ENCODE results near the gene SYTL3. TPM values are rescaled to one million over a fixed set of nuclear protein-coding genes. Genes with fewer than 3 reads are reported as not detected.
A peak's percentile ranks its signal among the peaks of the same experiment; 100 is the strongest.

Gene SYTL3
- total RNA-seq, 1 experiment from 2014 or later: 14.2 TPM

GRCh38 chr6:158708239-158708638 lies 58.4 kb downstream of the SYTL3 start:
- CTCF ChIA-PET: interaction anchor here (1.9 to 2.1 kb wide), 2 partner anchors 10 to 48 kb away, joined by 6 to 7 read pairs; no protein-coding TSS in a partner anchor
- DNase-seq: peak; percentile 42
- H3K27me3 Mint-ChIP-seq (ENCODE audit: unreplicated experiment): no peaks in the 10 kb centered on the region
- intact Hi-C loops (cut with micrococcal nuclease; ENCODE audit: unreplicated experiment): loop anchor here (5.0 to 10.0 kb wide), 4 partner anchors 44 to 424 kb away; no protein-coding TSS in a partner anchor
- peaks cover 69% of the 10 kb centered on the region for H3K4me1 Mint-ChIP-seq (ENCODE audit: low read depth, unreplicated experiment)
- no peaks in the 10 kb centered on the region for H3K9me3 Mint-ChIP-seq (ENCODE audit: low read depth, unreplicated experiment)
- peaks cover 19% of the 10 kb centered on the region for H3K36me3 Mint-ChIP-seq (ENCODE audit: insufficient read depth, unreplicated experiment)
- TSS peak; percentile 59 for BruUV-seq (replicated peaks)
- peak overlapping the region; percentile 75 for H3K4me3 Mint-ChIP-seq (ENCODE audit: low read depth, unreplicated experiment)
- TF ChIP-seq CTCF (IDR thresholded peaks at IDR 0.05; ENCODE audit: unreplicated experiment): no peak
- H3K27ac Mint-ChIP-seq (ENCODE audit: unreplicated experiment): peak overlapping the region; percentile 85

GRCh38 chr6:158709809-158710208 lies 60.0 kb downstream of the SYTL3 start:
- Mint-ChIP-seq H3K4me1 (ENCODE audit: low read depth, unreplicated experiment) (peaks cover 62% of the 10 kb centered on the region), H3K36me3 (ENCODE audit: insufficient read depth, unreplicated experiment) (peaks cover 13% of the 10 kb centered on the region), H3K9me3 (ENCODE audit: low read depth, unreplicated experiment) (no peaks in the 10 kb centered on the region), H3K27me3 (ENCODE audit: unreplicated experiment) (no peaks in the 10 kb centered on the region), H3K27ac (ENCODE audit: unreplicated experiment) (no peak overlapping the region), H3K4me3 (ENCODE audit: low read depth, unreplicated experiment) (no peak overlapping the region)
- no TSS peak for BruUV-seq (replicated peaks)
- no peak for DNase-seq
- no peak for TF ChIP-seq CTCF (IDR thresholded peaks at IDR 0.05; ENCODE audit: unreplicated experiment)
- CTCF ChIA-PET: interaction anchor here (2.1 kb wide), 1 partner anchor 8 kb away, joined by 7 read pairs; no protein-coding TSS in a partner anchor
- intact Hi-C loops (cut with micrococcal nuclease; ENCODE audit: unreplicated experiment): loop anchor here (5.0 to 10.0 kb wide), 4 partner anchors 42 to 422 kb away; no protein-coding TSS in a partner anchor

DNA sequence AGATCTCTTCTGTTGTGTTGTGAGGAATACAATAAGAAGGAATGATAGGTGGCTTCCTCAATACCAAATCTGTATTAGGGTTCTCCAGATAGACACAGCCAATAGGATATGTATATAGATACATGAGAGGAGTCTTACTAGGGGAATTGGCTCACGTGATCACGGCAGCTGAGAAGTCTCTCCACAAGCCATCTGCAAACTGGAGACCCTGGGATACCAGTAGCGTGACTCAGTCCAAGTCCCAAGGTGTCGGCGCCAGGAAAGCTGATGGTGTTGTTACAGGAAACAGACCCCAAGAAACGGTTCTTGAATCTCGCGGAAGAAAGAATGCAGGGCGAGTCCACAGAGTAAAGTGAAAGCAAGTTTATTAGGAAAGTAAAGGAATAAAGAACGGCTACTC lies 61.4 kb downstream of the SYTL3 start:
- CTCF ChIA-PET: no interaction called here
- peak overlapping the region; percentile 34 for H3K27ac Mint-ChIP-seq (ENCODE audit: unreplicated experiment)
- intact Hi-C loops (cut with micrococcal nuclease; ENCODE audit: unreplicated experiment): no loop called here
- peaks cover 13% of the 10 kb centered on the region for H3K36me3 Mint-ChIP-seq (ENCODE audit: insufficient read depth, unreplicated experiment)
- no peaks in the 10 kb centered on the region for H3K27me3 Mint-ChIP-seq (ENCODE audit: unreplicated experiment)
- peaks cover 59% of the 10 kb centered on the region for H3K4me1 Mint-ChIP-seq (ENCODE audit: low read depth, unreplicated experiment)
- no peak for TF ChIP-seq CTCF (IDR thresholded peaks at IDR 0.05; ENCODE audit: unreplicated experiment)
- no TSS peak for BruUV-seq (replicated peaks)
- peak; percentile 49 for DNase-seq
- H3K4me3 Mint-ChIP-seq (ENCODE audit: low read depth, unreplicated experiment): peak overlapping the region; percentile 29
- no peaks in the 10 kb centered on the region for H3K9me3 Mint-ChIP-seq (ENCODE audit: low read depth, unreplicated experiment)

DNA sequence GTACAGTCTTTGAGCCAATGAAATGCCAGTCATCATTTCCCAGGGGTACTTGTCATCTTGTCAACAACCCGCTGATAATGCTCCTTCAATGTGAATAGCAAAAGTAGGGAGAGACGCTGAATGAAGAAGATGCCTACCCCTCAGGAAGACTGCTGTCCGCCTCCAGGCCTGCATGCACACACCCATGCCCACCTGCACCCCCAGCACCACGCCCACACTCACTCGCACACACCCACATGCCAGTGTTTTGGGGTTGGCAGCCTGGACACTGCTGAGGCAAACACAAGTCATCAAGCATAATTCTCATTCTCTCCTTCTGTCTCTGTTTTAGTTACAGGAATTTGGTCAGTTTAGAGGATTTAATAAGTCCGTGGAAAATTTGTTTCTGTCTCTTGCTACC lies 63.6 kb downstream of the SYTL3 start:
- peaks cover 10% of the 10 kb centered on the region for H3K36me3 Mint-ChIP-seq (ENCODE audit: insufficient read depth, unreplicated experiment)
- H3K4me3 Mint-ChIP-seq (ENCODE audit: low read depth, unreplicated experiment): no peak overlapping the region
- no TSS peak for BruUV-seq (replicated peaks)
- intact Hi-C loops (cut with micrococcal nuclease; ENCODE audit: unreplicated experiment): no loop called here
- CTCF ChIA-PET: no interaction called here
- H3K27ac Mint-ChIP-seq (ENCODE audit: unreplicated experiment): no peak overlapping the region
- no peaks in the 10 kb centered on the region for H3K27me3 Mint-ChIP-seq (ENCODE audit: unreplicated experiment)
- peaks cover 46% of the 10 kb centered on the region for H3K4me1 Mint-ChIP-seq (ENCODE audit: low read depth, unreplicated experiment)
- H3K9me3 Mint-ChIP-seq (ENCODE audit: low read depth, unreplicated experiment): no peaks in the 10 kb centered on the region
- no peak for DNase-seq
- no peak for TF ChIP-seq CTCF (IDR thresholded peaks at IDR 0.05; ENCODE audit: unreplicated experiment)

Measured in Calu3 (cell line).